Right cardiac atrium (tissue), 5 donors: ENCODE data around the gene UFSP1. TPM values are rescaled to one million over a fixed set of nuclear protein-coding genes. Genes with fewer than 3 reads are reported as not detected.

Experiments used
- ATAC-seq, 2 donors: fragments of 200-7000 bp; cut with Tn5 transposase; one replicate each; pipeline versions ENCODE4 v1.8.0 to v1.9.1; 2020; ENCODE audit warnings: moderate library complexity in 2 of 2, mild to moderate bottlenecking in 1 of 2
- DNase-seq, 3 donors: peaks; one replicate each; pipeline ENCODE4 v3.0.0-alpha.2; 2020
- H3K27ac ChIP-seq: one replicate; pipeline ENCODE4 v1.5.1; 2013; ENCODE audit warnings: mild to moderate bottlenecking, low read length, control low read depth, moderate library complexity
- H3K27me3 ChIP-seq: one replicate; pipeline ENCODE4 v1.6.1; 2013; ENCODE audit not compliant: control insufficient read depth, insufficient read depth
- H3K4me1 ChIP-seq: one replicate; pipeline ENCODE4 v1.6.1; 2013; ENCODE audit warnings: low read length; ENCODE audit not compliant: control insufficient read depth, insufficient read depth
- H3K4me3 ChIP-seq: one replicate; pipeline ENCODE4 v1.5.1; 2013; ENCODE audit warnings: low read length, control low read depth
- H3K9me3 ChIP-seq: one replicate; pipeline ENCODE4 v1.6.1; 2013; ENCODE audit warnings: low read length; ENCODE audit not compliant: control insufficient read depth
- WGBS: extraction: QIAGEN DNeasy Blood & Tissue Kit; methylation state at CpG from one replicate; pipeline ENCODE4 v1.1.7; 2013; 5-methylcytosine and 5-hydroxymethylcytosine counted together
- intact Hi-C, 4 donors: fragments of 100-400 bp; cut with DNase I; formaldehyde crosslinking; loops; one replicate each; pipeline versions ENCODE4 v1.11.0 to v1.14.0; 2022 to 2023
- polyA plus RNA-seq: library from polyadenylated mRNA; stranded (reverse); fragments of 200-250 nt; gene quantifications from one replicate; pipeline ENCODE4 v1.2.3, GENCODE V29; 2013
- total RNA-seq, 4 donors: library from RNA; stranded (reverse); fragmentation: NEBNext Ultra II Directional; extraction: Animal tissue kit (Norgen Biotek cat#: 25700); gene quantifications; one replicate each; pipeline ENCODE4 v1.2.1, GENCODE V29; 2021
- donor health status: healthy with polysubstance abuse.
- donor health status: DM: no; HTN: yes; CAD: no.
- donor health status: DM: no; HTN: no; CAD: no.
- donor health status: DM: no; HTN: yes; CAD: no; lungs with severe emphysema.
- donor health status: DM: yes; HTN: yes; CAD: no.

The UFSP1 gene
- total and polyA plus RNA-seq, 5 donors, result 2.5 to 3.6 (median 3.2) TPM

- Histone ChIP-seq H3K27me3 (no peaks in the 10 kb centered on the region), H3K4me1 (no peaks in the 10 kb centered on the region), H3K27ac (no peak overlapping the region), H3K4me3 (peak overlapping the region; percentile 53), H3K9me3 (no peaks in the 10 kb centered on the region)
- ATAC-seq (peak in 1 of 2 donors; percentile 22), DNase-seq (peak in 2 of 3 donors; percentile 49 to 82)
- intact Hi-C loops, result loop anchor here (2.0 to 10.0 kb wide), 4 partner anchors 161 to 269 kb away; partner anchors contain the start of gene VGF (in 1 of the 4)
- 3% methylated on average over 53 of the region's 54 CpGs for WGBS
Observed at GRCh38 chr7:100895956-100896731, 6.6 kb upstream of the UFSP1 start.

- Histone ChIP-seq H3K27me3 (no peaks in the 10 kb centered on the region), H3K27ac (no peak within 1 kb of the TSS)
Observed at GRCh38 chr7:100895701-100895955, 6.1 kb upstream of the UFSP1 start, which contains the start of gene ACHE. Gene ACHE, minus strand, starts transcription at chr7:100895888. Its CDS starts 1,656 bp downstream, at chr7:100894232.

GRCh38 chr7:100894860-100895700 is 5.6 kb upstream of the UFSP1 start:
- Histone ChIP-seq H3K4me1 (no peaks in the 10 kb centered on the region), H3K4me3 (peak overlapping the region; percentile 53), H3K27me3 (no peaks in the 10 kb centered on the region), H3K27ac (no peak overlapping the region), H3K9me3 (no peaks in the 10 kb centered on the region)
- 1% methylated on average over 83 of the region's 83 CpGs for WGBS
- intact Hi-C loops, result loop anchor here in 3 of 4 donors (5.0 to 10.0 kb wide), 3 partner anchors 162 to 270 kb away; partner anchors contain the start of gene VGF (in 1 of the 3)
- DNase-seq (peak; percentile 61 to 84 (median 82)), ATAC-seq (peak in 1 of 2 donors; percentile 4)

More at GRCh38 chr7:100895701-100895955, 6.1 kb upstream of the UFSP1 start, which contains the start of gene ACHE:
- intact Hi-C loops, result loop anchor here in 3 of 4 donors (5.0 to 10.0 kb wide), 3 partner anchors 162 to 269 kb away; partner anchors contain the start of gene VGF (in 1 of the 3)
- no peak for DNase-seq
- peak within 1 kb of the TSS; percentile 53 for H3K4me3 ChIP-seq
- WGBS, result under 1% methylated on average over 31 of the region's 32 CpGs
- peak; percentile 4 to 20 for ATAC-seq
- no peaks in the 10 kb centered on the region for H3K9me3 ChIP-seq
- no peaks in the 10 kb centered on the region for H3K4me1 ChIP-seq

- ATAC-seq, result no peak
- Histone ChIP-seq H3K4me1 (no peaks in the 10 kb centered on the region), H3K9me3 (no peaks in the 10 kb centered on the region), H3K27ac (no peak overlapping the region), H3K27me3 (no peaks in the 10 kb centered on the region), H3K4me3 (no peak overlapping the region)
- DNase-seq, result peak in 1 of 3 donors; percentile 21
- intact Hi-C loops, result loop anchor here in 1 of 4 donors (10.0 kb wide), 1 partner anchor 271 kb away; the partner anchor contains the start of gene VGF
- WGBS, result 38% methylated on average over 40 of the region's 40 CpGs
Observed at GRCh38 chr7:100893910-100894721, 4.6 kb upstream of the UFSP1 start.

- DNase-seq (peak in 1 of 3 donors; percentile 24), ATAC-seq (no peak)
- Histone ChIP-seq H3K4me1 (peaks cover 4% of the 10 kb centered on the region), H3K27me3 (no peaks in the 10 kb centered on the region), H3K9me3 (no peaks in the 10 kb centered on the region), H3K27ac (no peak overlapping the region), H3K4me3 (no peak overlapping the region)
- intact Hi-C loops, result loop anchor here in 1 of 4 donors (10.0 kb wide), 1 partner anchor 271 kb away; the partner anchor contains the start of gene VGF
- 92% methylated on average over 32 of the region's 32 CpGs for WGBS
Observed at GRCh38 chr7:100893318-100893895, 3.9 kb upstream of the UFSP1 start.

GRCh38 chr7:100892364-100893317 is 3.1 kb upstream of the UFSP1 start:
- Histone ChIP-seq H3K27me3 (no peaks in the 10 kb centered on the region), H3K4me1 (peaks cover 4% of the 10 kb centered on the region), H3K27ac (no peak overlapping the region), H3K9me3 (no peaks in the 10 kb centered on the region), H3K4me3 (no peak overlapping the region)
- peak in 2 of 3 donors; percentile 23 to 73 for DNase-seq
- intact Hi-C loops, result loop anchor here in 1 of 4 donors (10.0 kb wide), 1 partner anchor 272 kb away; the partner anchor contains the start of gene VGF
- WGBS, result 89% methylated on average over 44 of the region's 44 CpGs
- ATAC-seq, result no peak

- Histone ChIP-seq H3K4me1 (peaks cover 4% of the 10 kb centered on the region), H3K4me3 (no peak overlapping the region), H3K27ac (no peak overlapping the region), H3K27me3 (no peaks in the 10 kb centered on the region), H3K9me3 (no peaks in the 10 kb centered on the region)
- ATAC-seq (no peak), DNase-seq (no peak)
- 80% methylated on average over 8 of the region's 8 CpGs for WGBS
- intact Hi-C loops, result loop anchor here in 1 of 4 donors (10.0 kb wide), 1 partner anchor 273 kb away; the partner anchor contains the start of gene VGF
Observed at GRCh38 chr7:100891568-100892247, 2.2 kb upstream of the UFSP1 start.

- Histone ChIP-seq H3K27me3 (no peaks in the 10 kb centered on the region), H3K4me3 (peak overlapping the region; percentile 51), H3K4me1 (peaks cover 4% of the 10 kb centered on the region), H3K9me3 (no peaks in the 10 kb centered on the region), H3K27ac (peak overlapping the region; percentile 88)
- WGBS, result 17% methylated on average over 43 of the region's 43 CpGs
- intact Hi-C loops, result loop anchor here in 1 of 4 donors (10.0 kb wide), 1 partner anchor 274 kb away; the partner anchor contains the start of gene VGF
- peak; percentile 47 to 74 (median 65) for DNase-seq
- ATAC-seq, result peak in 1 of 2 donors; percentile 1
Observed at GRCh38 chr7:100890653-100891567, 1.4 kb upstream of the UFSP1 start.
